ENCODE measurements around the gene ACSL4. TPM values are rescaled to one million over a fixed set of nuclear protein-coding genes. Genes with fewer than 3 reads are reported as not detected.
"Not testable (repeated sequence)": the region's sequence is repeated elsewhere in the genome, so short reads cannot be mapped to it uniquely, and the experiment has no call there.

The ACSL4 gene
- polyA plus RNA-seq, 1 donor from 2014 or later, result 101 TPM

DNA sequence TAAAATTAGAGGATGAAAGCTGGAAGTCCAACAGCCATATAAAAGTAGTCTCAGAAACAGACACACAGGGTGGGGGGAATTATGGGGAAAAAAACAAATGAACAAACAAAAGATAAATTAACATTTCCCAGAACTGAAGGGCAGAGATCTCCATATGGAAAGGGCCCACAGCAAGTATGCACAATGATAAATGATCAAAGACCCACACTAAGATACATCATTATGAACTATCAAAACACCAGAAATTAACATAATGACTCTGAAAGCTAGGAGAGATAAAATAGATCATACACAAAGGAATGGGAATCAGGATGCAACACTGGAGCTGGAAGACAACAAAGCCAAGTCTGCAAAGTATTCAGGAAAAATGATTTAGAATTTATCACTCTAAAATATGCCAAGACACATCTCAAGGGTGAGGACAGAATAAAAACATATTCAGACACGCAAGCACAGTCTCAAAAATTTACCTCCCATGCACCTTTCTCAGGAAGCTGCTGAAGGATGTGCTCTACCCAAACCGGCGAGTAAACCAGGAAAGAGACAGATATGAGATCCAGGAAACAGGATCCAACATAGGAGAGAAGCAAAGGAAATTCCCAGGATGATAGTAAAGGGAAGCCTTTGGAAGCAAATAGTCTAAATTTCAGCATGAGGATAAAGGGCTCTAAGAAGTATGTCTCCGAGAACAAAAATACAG, 77.4 kb downstream of the ACSL4 start:
- TF ChIP-seq EZH2 (IDR thresholded peaks at IDR 0.05; ENCODE audit: borderline replicate concordance, insufficient read depth, low read length, poor library complexity, severe bottlenecking), result no peak
- no peak for TF ChIP-seq SMC3 (conservative IDR thresholded peaks at IDR 0.05; ENCODE audit: poor library complexity)
- TF ChIP-seq EP300 (conservative IDR thresholded peaks at IDR 0.05; ENCODE audit: poor library complexity, severe bottlenecking), result no peak
- no peak for TF ChIP-seq TAF1 (IDR thresholded peaks at IDR 0.05; ENCODE audit: low read depth)
- TF ChIP-seq REST (IDR thresholded peaks at IDR 0.05; ENCODE audit: borderline replicate concordance), result no peak
- no peak overlapping the region for H3K27ac ChIP-seq (ENCODE audit: low read length)
- no peak overlapping the region for H3K4me2 ChIP-seq (ENCODE audit: low read length)
- no peaks in the 10 kb centered on the region for H3K9me3 ChIP-seq (ENCODE audit: low read length)
- no peaks in the 10 kb centered on the region for H3K79me2 ChIP-seq (replicated peaks; ENCODE audit: insufficient read depth, low read length)
- H3K36me3 ChIP-seq (ENCODE audit: insufficient read depth, low read length), result no peaks in the 10 kb centered on the region
- no peaks in the 10 kb centered on the region for H3F3A ChIP-seq (ENCODE audit: insufficient read depth, low read length, poor library complexity, severe bottlenecking)
- H2AFZ ChIP-seq (ENCODE audit: low read depth, low read length), result no peak overlapping the region
- H3K9ac ChIP-seq (ENCODE audit: low read length), result no peak overlapping the region
- no peaks in the 10 kb centered on the region for H3K27me3 ChIP-seq (ENCODE audit: insufficient read depth, low read depth, low read length)
- no peaks in the 10 kb centered on the region for H4K20me1 ChIP-seq (ENCODE audit: insufficient read depth)
- H3K9me2 ChIP-seq (ENCODE audit: insufficient read depth, low read length), result no peaks in the 10 kb centered on the region
- no peak overlapping the region for H3K4me3 ChIP-seq (ENCODE audit: low read length)

GRCh38 chrX:109654516-109655109, 78.4 kb downstream of the ACSL4 start:
- no peaks in the 10 kb centered on the region for H3K36me3 ChIP-seq (ENCODE audit: insufficient read depth, low read length)
- H3K27me3 ChIP-seq (ENCODE audit: insufficient read depth, low read depth, low read length), result no peaks in the 10 kb centered on the region
- H3K4me2 ChIP-seq (ENCODE audit: low read length), result no peak overlapping the region
- H3K9me2 ChIP-seq (ENCODE audit: insufficient read depth, low read length), result no peaks in the 10 kb centered on the region
- no peak overlapping the region for H2AFZ ChIP-seq (ENCODE audit: low read depth, low read length)
- H3K9ac ChIP-seq (ENCODE audit: low read length), result no peak overlapping the region
- no peaks in the 10 kb centered on the region for H3K9me3 ChIP-seq (ENCODE audit: low read length)
- H3K27ac ChIP-seq (ENCODE audit: low read length), result no peak overlapping the region
- H3F3A ChIP-seq (ENCODE audit: insufficient read depth, low read length, poor library complexity, severe bottlenecking), result no peaks in the 10 kb centered on the region
- H4K20me1 ChIP-seq (ENCODE audit: insufficient read depth), result no peaks in the 10 kb centered on the region
- TF ChIP-seq EP300 (conservative IDR thresholded peaks at IDR 0.05; ENCODE audit: poor library complexity, severe bottlenecking) (no peak), MXI1 (conservative IDR thresholded peaks at IDR 0.05; ENCODE audit: poor library complexity, severe bottlenecking) (no peak), SMC3 (conservative IDR thresholded peaks at IDR 0.05; ENCODE audit: poor library complexity) (no peak), EZH2 (IDR thresholded peaks at IDR 0.05; ENCODE audit: borderline replicate concordance, insufficient read depth, low read length, poor library complexity, severe bottlenecking) (no peak), POLR2AphosphoS5 (IDR thresholded peaks at IDR 0.05) (no peak), REST (IDR thresholded peaks at IDR 0.05; ENCODE audit: borderline replicate concordance) (no peak), TAF1 (IDR thresholded peaks at IDR 0.05; ENCODE audit: low read depth) (no peak), RAD21 (conservative IDR thresholded peaks at IDR 0.05) (no peak)
- TF ChIP-seq, protein P1, sequence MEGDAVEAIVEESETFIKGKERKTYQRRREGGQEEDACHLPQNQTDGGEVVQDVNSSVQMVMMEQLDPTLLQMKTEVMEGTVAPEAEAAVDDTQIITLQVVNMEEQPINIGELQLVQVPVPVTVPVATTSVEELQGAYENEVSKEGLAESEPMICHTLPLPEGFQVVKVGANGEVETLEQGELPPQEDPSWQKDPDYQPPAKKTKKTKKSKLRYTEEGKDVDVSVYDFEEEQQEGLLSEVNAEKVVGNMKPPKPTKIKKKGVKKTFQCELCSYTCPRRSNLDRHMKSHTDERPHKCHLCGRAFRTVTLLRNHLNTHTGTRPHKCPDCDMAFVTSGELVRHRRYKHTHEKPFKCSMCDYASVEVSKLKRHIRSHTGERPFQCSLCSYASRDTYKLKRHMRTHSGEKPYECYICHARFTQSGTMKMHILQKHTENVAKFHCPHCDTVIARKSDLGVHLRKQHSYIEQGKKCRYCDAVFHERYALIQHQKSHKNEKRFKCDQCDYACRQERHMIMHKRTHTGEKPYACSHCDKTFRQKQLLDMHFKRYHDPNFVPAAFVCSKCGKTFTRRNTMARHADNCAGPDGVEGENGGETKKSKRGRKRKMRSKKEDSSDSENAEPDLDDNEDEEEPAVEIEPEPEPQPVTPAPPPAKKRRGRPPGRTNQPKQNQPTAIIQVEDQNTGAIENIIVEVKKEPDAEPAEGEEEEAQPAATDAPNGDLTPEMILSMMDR (IDR thresholded peaks at IDR 0.05; ENCODE audit: poor library complexity, severe bottlenecking), result no peak
- no peak overlapping the region for H3K4me3 ChIP-seq (ENCODE audit: low read length)
- H3K79me2 ChIP-seq (replicated peaks; ENCODE audit: insufficient read depth, low read length), result no peaks in the 10 kb centered on the region

DNA sequence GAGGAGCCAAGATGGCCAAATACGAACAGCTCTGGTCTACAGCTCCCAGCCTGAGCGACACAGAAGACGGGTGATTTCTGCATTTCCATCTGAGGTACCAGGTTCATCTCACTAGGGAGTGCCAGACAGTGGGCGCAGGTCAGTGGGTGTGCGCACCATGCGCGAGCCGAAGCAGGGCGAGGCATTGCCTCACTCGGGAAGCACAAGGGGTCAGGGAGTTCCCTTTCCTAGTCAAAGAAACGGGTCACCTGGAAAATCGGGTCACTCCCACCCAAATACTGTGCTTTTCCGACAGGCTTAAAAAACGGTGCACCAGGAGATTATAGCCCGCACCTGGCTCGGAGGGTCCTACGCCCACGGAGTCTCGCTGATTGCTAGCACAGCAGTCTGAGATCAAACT, 88.4 kb downstream of the ACSL4 start:
- H3K4me3 ChIP-seq (ENCODE audit: low read length); H3K9me3 ChIP-seq (ENCODE audit: low read length); H3K9ac ChIP-seq (ENCODE audit: low read length); H3F3A ChIP-seq (ENCODE audit: insufficient read depth, low read length, poor library complexity, severe bottlenecking); H3K36me3 ChIP-seq (ENCODE audit: insufficient read depth, low read length); H3K27ac ChIP-seq (ENCODE audit: low read length); H3K9me2 ChIP-seq (ENCODE audit: insufficient read depth, low read length); H4K20me1 ChIP-seq (ENCODE audit: insufficient read depth); H2AFZ ChIP-seq (ENCODE audit: low read depth, low read length); H3K79me2 ChIP-seq (replicated peaks; ENCODE audit: insufficient read depth, low read length); H3K4me2 ChIP-seq (ENCODE audit: low read length); H3K27me3 ChIP-seq (ENCODE audit: insufficient read depth, low read depth, low read length): not testable (repeated sequence)
